CD4-positive, alpha-beta T cell treated with Interleukin-17A for 1 hour (primary cell): ENCODE data around the gene CCN5.
A peak's percentile ranks its signal among the peaks of the same experiment; 100 is the strongest.
"Not testable (repeated sequence)": the region's sequence is repeated elsewhere in the genome, so short reads cannot be mapped to it uniquely, and the experiment has no call there.

Source experiments
- DNase-seq: peaks from one replicate; pipeline ENCODE4 v3.0.0-alpha.2; 2020

The CCN5 gene, protein sequence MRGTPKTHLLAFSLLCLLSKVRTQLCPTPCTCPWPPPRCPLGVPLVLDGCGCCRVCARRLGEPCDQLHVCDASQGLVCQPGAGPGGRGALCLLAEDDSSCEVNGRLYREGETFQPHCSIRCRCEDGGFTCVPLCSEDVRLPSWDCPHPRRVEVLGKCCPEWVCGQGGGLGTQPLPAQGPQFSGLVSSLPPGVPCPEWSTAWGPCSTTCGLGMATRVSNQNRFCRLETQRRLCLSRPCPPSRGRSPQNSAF

GRCh38 chr20:44714701-44715498 is at the start of gene CCN5:
Gene CCN5, plus strand, starts transcription at chr20:44715369. Its CDS starts 22 bp downstream, at chr20:44715391.
- no peak for DNase-seq

DNA sequence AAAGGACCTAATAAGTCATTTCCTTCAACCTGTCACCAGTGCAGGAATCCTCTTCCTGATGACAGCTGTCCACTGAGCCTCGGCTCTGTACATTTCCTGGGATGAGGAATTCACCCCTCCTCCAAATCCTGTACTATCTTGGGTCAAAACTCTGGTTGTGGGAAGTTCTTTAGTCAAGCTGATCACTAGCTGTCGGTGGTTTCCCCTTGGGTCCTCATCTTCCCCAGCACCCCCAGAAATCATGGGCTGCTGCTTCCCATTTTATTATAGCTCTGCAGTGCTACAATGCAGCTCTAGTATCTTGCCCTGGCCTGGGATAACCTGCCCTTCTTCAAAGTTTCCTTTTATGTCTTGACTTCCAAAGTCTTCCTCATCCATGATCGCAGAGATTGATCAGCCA is 49.1 kb upstream of the CCN5 start:
- no peak for DNase-seq

- not testable (repeated sequence) for DNase-seq
Observed at GRCh38 chr20:44670851-44671250, 44.3 kb upstream of the CCN5 start.

DNA sequence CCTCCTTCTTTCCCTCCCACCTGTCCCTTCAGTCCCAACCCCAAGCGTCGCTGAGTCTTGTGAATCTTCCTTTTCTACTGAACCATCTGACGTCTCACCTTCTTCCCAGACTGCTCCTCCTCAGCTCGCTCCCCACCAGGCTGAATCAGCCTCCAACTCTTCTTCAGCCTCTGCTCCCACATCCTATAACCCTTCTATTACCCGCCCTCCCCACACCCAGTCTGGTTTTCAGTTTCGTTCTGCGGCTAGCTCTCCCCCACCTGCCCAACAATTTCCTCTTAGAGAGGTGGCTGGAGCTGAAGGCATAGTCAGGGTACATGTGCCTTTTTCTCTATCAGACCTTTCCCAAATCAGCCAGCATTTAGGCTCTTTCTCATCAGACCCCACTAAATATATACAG is 43.6 kb upstream of the CCN5 start:
- DNase-seq, result peak; percentile 76

- not testable (repeated sequence) for DNase-seq
Observed at GRCh38 chr20:44672318-44672902, 42.8 kb upstream of the CCN5 start.

GRCh38 chr20:44678242-44678641 is 36.9 kb upstream of the CCN5 start:
- no peak for DNase-seq

GRCh38 chr20:44678990-44679611 is 36.1 kb upstream of the CCN5 start:
- DNase-seq, result no peak

DNA sequence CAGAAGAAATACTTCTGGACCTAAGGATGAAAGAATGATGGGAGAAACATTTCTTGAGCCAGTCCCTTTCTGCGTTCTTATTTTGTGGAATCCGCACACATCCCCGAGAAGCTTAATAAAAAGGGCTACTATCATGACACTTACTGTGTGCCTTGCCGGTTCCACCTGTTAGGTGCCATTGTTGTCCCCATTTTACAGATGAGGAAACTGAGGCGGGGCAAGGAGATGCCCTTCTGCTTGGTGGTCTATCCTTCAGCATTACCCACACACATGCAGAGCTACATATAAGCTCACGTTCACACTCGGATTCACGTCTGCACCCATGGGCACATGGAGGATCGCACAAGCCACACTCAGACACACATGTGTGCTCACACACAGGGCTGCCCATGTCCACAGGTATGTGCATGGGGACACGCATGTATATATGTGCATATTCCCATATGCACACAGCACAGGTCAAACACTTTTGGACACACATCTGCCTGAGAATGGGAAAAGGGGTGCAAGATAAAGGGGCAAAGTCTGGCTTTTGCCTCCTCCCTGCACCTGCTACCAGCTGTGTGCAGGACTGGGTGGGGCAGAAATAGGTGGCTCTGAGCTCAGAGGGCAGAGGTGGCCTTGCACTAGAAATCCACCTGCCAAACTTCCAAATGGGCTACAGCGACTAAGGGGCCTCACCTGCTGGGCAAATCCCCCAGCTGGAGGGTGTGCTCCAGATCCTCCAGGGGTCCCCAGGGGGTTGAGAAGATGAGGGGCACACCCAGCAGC is 33.2 kb upstream of the CCN5 start:
- no peak for DNase-seq

DNA sequence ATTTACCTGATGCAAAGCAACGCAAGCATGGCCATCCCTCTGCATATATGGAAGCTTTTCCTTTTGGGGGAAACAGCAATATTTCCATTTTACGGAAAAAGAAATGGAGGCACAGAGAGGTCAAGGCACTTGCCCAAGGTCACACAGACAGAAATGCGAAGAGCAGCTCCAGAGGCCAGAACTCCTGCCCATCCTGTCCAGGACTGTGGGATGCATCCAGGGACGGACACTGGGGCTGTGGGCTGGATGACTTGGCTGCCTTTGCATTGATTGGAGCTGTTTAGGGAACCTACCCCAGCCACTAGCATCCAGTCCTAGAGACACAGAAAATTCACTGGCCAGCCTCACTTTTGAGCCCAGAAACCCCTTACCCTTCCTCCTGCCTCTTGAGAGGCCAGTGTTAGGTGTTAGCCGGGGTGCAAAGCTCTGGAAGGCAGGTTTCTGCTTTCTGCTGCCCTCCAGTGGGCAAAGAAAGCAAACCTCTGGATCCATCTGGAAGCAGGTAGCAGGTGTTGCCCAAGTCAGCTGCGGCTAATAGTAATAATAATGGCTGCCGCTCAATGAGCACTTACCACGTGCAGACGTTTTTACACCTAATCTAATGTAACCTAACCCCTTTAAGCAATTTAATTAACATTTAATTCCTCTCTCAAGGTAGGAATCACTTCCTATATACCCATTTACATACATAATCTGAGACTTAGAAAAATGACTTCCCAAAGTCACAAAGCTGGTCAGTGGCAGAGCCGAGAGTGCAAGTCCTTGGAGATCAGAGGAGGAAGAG is 31.7 kb upstream of the CCN5 start:
- DNase-seq, result peak; percentile 79

DNA sequence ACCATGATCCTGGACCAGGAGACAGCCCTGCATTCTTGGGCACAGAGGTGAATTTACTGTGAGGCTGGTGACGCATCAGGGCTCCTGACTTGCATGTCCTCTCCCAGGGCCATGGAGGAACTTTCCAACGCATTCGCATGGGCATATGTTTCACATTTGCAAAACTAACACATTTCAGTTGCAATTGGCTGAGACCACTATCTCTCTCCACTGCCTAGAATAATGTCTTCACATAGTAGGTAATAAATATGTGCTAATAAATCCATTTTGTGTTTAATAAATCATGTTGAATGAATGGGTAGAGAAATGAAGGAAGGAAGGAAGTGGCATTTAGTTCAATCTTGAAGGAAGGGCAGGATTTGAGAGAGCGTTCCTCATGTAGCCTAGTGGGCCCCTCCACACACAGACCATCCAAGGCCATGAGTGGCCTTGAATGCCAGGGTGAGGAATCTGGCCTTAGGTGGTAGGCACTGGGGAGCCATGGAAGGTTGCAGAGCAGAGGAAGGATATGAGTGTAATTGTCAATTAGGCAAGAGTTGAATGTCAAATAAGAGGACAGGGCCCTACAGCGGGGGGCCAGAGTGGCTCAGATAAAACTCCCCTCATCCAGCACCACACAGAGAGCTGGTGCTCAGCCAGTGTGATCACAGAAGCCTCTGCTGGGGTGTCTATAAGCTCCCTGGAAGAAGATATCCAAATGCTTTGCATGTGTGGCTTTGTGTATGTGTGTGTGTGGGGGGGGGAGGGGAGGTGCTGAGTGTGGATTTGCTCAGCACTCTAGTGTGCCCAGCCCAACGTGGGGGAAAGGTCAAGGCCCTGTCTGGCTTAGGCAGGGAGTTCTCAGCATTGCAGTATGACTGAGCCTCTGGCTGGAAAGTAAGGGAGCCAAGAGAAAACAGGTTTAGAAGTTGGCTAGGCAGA is 30.9 kb upstream of the CCN5 start:
- no peak for DNase-seq

- no peak for DNase-seq
Observed at GRCh38 chr20:44686934-44687333, 28.2 kb upstream of the CCN5 start.

GRCh38 chr20:44688053-44688625 is 27.0 kb upstream of the CCN5 start:
- no peak for DNase-seq

- no peak for DNase-seq
Observed at GRCh38 chr20:44689809-44690208, 25.4 kb upstream of the CCN5 start.

- DNase-seq, result no peak
Observed at GRCh38 chr20:44690781-44691423, 24.3 kb upstream of the CCN5 start.

GRCh38 chr20:44691424-44692423 is 23.4 kb upstream of the CCN5 start:
- DNase-seq, result no peak

GRCh38 chr20:44692932-44693480 is 22.2 kb upstream of the CCN5 start:
- DNase-seq, result no peak

GRCh38 chr20:44693627-44694026 is 21.5 kb upstream of the CCN5 start:
- no peak for DNase-seq

- DNase-seq, result no peak
Observed at GRCh38 chr20:44694159-44694558, 21.0 kb upstream of the CCN5 start.
